Cardiac muscle cell (in vitro differentiated cells and primary cell): Measurements from ENCODE around the gene MDM1. TPM values are rescaled to one million over a fixed set of nuclear protein-coding genes. Genes with fewer than 3 reads are reported as not detected.

ENCODE experiments used
- DNase-seq, 2 donors: peaks; one replicate each; pipeline versions ENCODE4 v3.0.0 to v3.0.0-alpha.2; 2010 to 2017; ENCODE audit warnings: low read depth in 1 of 2, low spot score in 1 of 2
- H3K27ac ChIP-seq: fragments of 200-600 bp; sonication (generic); 2 replicates; pipeline ENCODE4 v1.5.1; 2016
- H3K27me3 ChIP-seq: fragments of 200-600 bp; sonication (generic); 2 replicates; pipeline ENCODE4 v1.6.0; 2016; ENCODE audit warnings: control low read depth
- H3K36me3 ChIP-seq: fragments of 200-600 bp; sonication (generic); 2 replicates; pipeline ENCODE4 v1.5.1; 2016; ENCODE audit warnings: control low read depth
- H3K4me1 ChIP-seq: fragments of 200-600 bp; sonication (generic); 2 replicates; pipeline ENCODE4 v1.8.1; 2017; ENCODE audit warnings: low read depth, mild to moderate bottlenecking, mixed run types
- H3K4me3 ChIP-seq: fragments of 200-600 bp; sonication (generic); 2 replicates; pipeline ENCODE4 v1.5.1; 2016; ENCODE audit warnings: mild to moderate bottlenecking
- H3K9me3 ChIP-seq: fragments of 200-600 bp; sonication (generic); 2 replicates; pipeline ENCODE4 v1.5.1; 2017; ENCODE audit warnings: low read depth, mild to moderate bottlenecking, control low read depth
- polyA plus RNA-seq: library from polyadenylated mRNA; unstranded; fragments of >200 nt; fragmentation: Nextera tagmentation; extraction: Ambion mirVana; gene quantifications from 2 replicates; pipeline ENCODE4 v1.2.1, GENCODE V29; 2016
- total RNA-seq: library from RNA; depleted of rRNA; stranded (reverse); fragments of >200 nt; gene quantifications from 2 replicates; pipeline ENCODE4 v1.2.3, GENCODE V29; 2016
- TF ChIP-seq, protein P1 (sequence below): IDR thresholded peaks from 2 replicates; pipeline ENCODE4 v1.5.1; 2012; ENCODE audit warnings: low read depth, mild to moderate bottlenecking, low read length

The MDM1 gene
- total and polyA plus RNA-seq, 2 experiments from 2014 or later = 13.4 to 23.9 TPM

DNA sequence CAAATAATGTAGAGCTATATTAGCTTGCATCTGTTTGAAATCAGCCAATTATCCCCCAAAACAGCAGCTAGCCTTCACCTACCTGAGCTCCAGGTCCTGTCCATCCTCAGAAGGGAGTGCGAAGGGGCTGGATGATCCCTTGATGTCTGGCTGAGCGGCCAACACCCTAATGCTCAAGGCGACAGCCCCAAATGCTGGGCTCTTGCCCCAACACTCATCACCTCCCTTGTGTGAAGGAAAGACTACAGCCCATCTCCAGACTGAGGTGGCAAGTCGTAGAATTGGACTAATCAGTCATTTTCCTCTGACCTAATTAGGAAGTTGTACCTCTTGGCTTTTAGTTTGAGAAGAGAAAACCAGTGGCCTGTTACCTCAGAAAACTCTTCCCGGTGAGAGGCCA is 16.3 kb upstream of the MDM1 start:
- TF ChIP-seq, protein P1, sequence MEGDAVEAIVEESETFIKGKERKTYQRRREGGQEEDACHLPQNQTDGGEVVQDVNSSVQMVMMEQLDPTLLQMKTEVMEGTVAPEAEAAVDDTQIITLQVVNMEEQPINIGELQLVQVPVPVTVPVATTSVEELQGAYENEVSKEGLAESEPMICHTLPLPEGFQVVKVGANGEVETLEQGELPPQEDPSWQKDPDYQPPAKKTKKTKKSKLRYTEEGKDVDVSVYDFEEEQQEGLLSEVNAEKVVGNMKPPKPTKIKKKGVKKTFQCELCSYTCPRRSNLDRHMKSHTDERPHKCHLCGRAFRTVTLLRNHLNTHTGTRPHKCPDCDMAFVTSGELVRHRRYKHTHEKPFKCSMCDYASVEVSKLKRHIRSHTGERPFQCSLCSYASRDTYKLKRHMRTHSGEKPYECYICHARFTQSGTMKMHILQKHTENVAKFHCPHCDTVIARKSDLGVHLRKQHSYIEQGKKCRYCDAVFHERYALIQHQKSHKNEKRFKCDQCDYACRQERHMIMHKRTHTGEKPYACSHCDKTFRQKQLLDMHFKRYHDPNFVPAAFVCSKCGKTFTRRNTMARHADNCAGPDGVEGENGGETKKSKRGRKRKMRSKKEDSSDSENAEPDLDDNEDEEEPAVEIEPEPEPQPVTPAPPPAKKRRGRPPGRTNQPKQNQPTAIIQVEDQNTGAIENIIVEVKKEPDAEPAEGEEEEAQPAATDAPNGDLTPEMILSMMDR = no peak
- no peak overlapping the region for H3K27ac ChIP-seq
- no peaks in the 10 kb centered on the region for H3K36me3 ChIP-seq
- H3K4me3 ChIP-seq = no peak overlapping the region
- peaks cover 3% of the 10 kb centered on the region for H3K4me1 ChIP-seq
- no peaks in the 10 kb centered on the region for H3K9me3 ChIP-seq
- no peak for DNase-seq
- no peaks in the 10 kb centered on the region for H3K27me3 ChIP-seq

DNA sequence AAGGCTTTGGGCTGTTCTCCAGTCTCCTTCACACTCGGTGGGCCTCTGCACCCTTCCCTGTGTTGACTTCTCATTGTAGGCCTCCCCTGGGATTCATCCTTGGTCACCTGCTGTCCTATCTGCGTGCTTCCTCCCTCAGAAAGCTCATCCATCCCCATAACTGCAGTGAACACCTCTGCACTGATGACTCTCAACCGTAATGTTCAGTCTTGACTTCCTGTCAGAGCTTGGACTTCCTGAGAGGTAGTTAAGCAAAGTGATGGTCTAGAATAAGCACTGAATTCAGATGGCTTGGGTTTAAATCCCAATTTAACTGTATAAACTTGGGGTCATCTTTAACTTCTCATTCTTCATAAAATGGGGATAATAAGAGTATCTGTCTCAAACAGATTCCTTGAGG is 13.6 kb upstream of the MDM1 start:
- H3K36me3 ChIP-seq = no peaks in the 10 kb centered on the region
- DNase-seq = no peak
- H3K4me1 ChIP-seq = peaks cover 3% of the 10 kb centered on the region
- H3K27me3 ChIP-seq = no peaks in the 10 kb centered on the region
- no peak overlapping the region for H3K27ac ChIP-seq
- TF ChIP-seq, protein P1 = no peak
- no peak overlapping the region for H3K4me3 ChIP-seq
- no peaks in the 10 kb centered on the region for H3K9me3 ChIP-seq

DNA sequence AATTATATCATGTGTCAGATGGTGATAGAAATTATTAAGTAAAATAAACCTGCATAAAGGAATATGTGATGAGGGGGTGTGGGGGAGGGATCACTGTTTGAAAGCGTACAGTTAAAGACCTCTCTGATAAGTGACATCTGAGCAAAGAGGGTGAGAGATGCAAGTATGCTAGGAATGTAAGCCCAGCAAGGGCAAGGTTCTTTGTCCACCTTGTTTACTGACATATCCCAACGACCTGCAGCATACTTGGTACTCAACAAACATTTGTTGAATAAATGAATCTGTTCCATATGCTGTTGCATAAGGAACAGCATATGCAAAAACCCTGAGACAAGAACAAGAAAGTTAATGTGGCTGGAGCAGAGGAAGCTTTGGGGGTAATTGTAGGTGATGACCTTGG is 12.0 kb upstream of the MDM1 start:
- Histone ChIP-seq H3K27me3 (no peaks in the 10 kb centered on the region), H3K36me3 (no peaks in the 10 kb centered on the region), H3K9me3 (no peaks in the 10 kb centered on the region), H3K27ac (no peak overlapping the region), H3K4me3 (no peak overlapping the region), H3K4me1 (peaks cover 3% of the 10 kb centered on the region)
- TF ChIP-seq, protein P1 = no peak
- DNase-seq = no peak

DNA sequence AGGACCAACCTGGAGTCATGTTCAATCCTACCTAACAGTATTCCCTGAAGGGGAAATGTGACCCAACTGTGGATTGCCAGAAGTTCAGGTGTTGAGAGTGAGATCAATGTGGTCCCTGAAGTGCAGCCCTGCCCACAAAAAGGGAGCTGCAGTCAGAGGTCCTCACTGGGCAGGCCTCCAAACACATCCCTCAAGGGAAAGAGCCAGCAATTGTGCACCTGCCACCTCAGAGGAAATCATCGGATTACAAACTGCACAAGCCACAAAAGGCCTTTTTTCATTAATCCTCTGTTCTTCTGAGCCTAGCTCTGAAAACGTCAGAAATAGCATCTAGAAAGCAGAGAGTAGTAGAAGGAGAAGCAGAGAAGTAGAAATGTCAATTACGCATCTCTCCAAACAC is 10.8 kb upstream of the MDM1 start:
- peaks cover 3% of the 10 kb centered on the region for H3K4me1 ChIP-seq
- H3K9me3 ChIP-seq = no peaks in the 10 kb centered on the region
- no peak overlapping the region for H3K4me3 ChIP-seq
- TF ChIP-seq, protein P1 = no peak
- H3K27me3 ChIP-seq = no peaks in the 10 kb centered on the region
- no peak overlapping the region for H3K27ac ChIP-seq
- no peaks in the 10 kb centered on the region for H3K36me3 ChIP-seq
- DNase-seq = no peak

DNA sequence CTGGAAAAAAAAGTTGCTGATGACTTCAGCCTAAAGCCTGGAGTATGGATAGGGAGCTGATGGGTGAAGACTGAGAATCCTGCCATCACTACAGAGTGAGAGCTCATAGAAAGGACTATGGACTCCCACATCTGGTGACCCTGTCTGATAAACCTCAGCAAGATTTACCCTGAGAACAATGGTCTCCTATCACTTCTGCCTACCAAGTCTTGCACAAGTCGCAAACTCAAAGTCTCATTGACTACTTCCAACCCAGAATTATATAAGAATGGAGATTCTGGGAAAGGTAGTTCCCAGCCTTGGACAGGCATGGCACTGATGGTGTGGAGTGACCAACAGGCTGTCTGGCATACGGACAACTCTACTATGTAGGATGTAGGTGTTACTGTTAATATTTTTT is 9.7 kb upstream of the MDM1 start:
- Histone ChIP-seq H3K9me3 (no peaks in the 10 kb centered on the region), H3K36me3 (no peaks in the 10 kb centered on the region), H3K4me3 (no peak overlapping the region), H3K27ac (no peak overlapping the region), H3K27me3 (no peaks in the 10 kb centered on the region), H3K4me1 (peaks cover 3% of the 10 kb centered on the region)
- TF ChIP-seq, protein P1 = no peak
- DNase-seq = no peak
